ENCODE results near the gene B4GALT6.

Gene B4GALT6

DNA sequence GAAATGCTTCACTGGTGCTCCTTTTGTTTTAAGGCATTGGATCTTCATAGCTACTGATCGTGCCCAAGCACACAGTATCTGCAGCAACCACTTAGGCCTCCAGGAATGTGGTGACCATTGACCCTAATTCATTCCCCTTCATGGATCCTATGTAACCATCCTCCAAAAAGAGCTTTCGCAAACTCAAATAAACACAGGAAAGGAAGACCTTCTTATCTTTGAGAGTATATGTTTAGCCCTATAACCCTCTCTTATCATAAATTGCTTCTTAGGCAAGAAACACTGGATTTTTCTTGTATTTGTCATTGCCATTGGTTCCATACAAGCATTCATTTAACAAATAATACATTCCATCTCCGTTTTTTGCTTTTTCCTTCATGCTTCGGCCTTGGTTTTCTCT is 96.9 kb downstream of the B4GALT6 start:
- TF ChIP-seq, protein P1, sequence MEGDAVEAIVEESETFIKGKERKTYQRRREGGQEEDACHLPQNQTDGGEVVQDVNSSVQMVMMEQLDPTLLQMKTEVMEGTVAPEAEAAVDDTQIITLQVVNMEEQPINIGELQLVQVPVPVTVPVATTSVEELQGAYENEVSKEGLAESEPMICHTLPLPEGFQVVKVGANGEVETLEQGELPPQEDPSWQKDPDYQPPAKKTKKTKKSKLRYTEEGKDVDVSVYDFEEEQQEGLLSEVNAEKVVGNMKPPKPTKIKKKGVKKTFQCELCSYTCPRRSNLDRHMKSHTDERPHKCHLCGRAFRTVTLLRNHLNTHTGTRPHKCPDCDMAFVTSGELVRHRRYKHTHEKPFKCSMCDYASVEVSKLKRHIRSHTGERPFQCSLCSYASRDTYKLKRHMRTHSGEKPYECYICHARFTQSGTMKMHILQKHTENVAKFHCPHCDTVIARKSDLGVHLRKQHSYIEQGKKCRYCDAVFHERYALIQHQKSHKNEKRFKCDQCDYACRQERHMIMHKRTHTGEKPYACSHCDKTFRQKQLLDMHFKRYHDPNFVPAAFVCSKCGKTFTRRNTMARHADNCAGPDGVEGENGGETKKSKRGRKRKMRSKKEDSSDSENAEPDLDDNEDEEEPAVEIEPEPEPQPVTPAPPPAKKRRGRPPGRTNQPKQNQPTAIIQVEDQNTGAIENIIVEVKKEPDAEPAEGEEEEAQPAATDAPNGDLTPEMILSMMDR (IDR thresholded peaks at IDR 0.05; ENCODE audit: borderline replicate concordance, insufficient read depth, low read depth, low read length): no peak

DNA sequence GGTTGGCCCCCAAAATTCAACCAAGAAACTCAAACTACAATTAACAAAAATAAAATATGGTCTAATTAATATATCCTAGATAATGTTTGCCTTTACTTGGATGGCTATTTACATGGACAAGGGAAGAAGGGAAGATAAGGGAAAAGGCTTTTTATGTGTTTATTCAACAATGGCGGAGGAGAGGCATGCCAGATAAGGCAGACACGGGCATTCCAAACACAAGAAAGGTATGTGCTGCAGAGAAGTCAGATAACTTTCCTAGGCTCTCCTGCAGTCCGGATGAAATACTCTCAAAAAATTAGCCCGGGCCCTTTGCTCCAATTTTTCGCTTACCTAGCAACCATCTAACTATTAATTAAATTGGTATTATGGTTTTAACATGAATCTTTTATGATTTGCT is 97.8 kb downstream of the B4GALT6 start:
- TF ChIP-seq, protein P1 (IDR thresholded peaks at IDR 0.05; ENCODE audit: borderline replicate concordance, insufficient read depth, low read depth, low read length): no peak
- H3K4me3 ChIP-seq (ENCODE audit: low read depth, low read length): no peak overlapping the region

More for the DNA sequence above, 96.9 kb downstream of the B4GALT6 start:
- H3K4me3 ChIP-seq (ENCODE audit: low read depth, low read length): no peak overlapping the region

DNA sequence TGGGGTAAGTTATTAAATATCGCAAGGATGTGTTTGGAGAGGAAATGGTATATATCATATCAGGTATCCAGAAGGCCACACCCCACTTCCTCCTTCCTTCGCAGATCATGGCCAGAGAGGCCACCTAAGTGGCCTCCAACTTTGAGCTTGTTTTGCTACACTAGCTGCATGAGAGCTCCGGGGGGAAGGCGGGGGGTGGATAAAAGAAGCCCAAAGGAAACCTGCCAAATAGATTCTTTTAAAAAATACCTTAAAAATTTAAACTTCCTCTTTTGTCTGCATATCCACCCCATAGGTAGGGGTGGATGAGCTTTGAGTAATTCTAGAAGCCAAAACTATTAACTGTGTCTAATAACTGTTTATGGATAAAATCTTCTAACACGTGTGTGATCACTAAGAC is 98.4 kb downstream of the B4GALT6 start:
- TF ChIP-seq, protein P1 (IDR thresholded peaks at IDR 0.05; ENCODE audit: borderline replicate concordance, insufficient read depth, low read depth, low read length): no peak
- H3K4me3 ChIP-seq (ENCODE audit: low read depth, low read length): no peak overlapping the region

DNA sequence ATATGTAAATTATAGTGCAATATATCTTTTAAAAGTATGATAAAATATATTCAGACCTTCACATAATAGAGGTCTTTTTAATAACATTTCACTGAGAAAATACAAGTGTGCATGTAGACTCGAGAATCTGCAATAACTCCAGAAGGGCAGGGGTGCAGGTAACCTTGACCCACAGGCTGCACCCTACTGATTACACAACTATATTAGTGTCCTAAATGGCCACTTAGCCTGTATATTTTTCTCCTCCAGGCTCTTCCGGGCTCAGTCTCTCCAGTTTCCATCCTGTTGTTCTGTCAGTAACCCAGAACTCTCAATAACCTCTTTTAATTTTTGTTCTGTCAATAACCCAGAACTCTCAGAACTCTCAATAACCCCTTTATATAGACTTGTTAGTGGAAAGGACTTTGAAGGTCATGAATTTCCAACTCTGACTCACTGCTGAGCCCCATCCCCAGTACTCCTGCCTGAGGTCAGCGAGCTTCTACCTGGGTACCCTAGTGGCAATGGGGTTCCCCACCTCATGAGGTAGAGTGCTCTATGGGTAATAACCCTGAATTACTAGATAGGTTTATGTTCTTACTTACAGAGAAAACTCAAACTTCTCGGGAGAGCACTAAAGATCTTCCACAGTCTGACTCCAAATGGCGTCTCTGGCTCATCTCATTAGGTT is 101.1 kb downstream of the B4GALT6 start:
- TF ChIP-seq, protein P1 (IDR thresholded peaks at IDR 0.05; ENCODE audit: borderline replicate concordance, insufficient read depth, low read depth, low read length): no peak

DNA sequence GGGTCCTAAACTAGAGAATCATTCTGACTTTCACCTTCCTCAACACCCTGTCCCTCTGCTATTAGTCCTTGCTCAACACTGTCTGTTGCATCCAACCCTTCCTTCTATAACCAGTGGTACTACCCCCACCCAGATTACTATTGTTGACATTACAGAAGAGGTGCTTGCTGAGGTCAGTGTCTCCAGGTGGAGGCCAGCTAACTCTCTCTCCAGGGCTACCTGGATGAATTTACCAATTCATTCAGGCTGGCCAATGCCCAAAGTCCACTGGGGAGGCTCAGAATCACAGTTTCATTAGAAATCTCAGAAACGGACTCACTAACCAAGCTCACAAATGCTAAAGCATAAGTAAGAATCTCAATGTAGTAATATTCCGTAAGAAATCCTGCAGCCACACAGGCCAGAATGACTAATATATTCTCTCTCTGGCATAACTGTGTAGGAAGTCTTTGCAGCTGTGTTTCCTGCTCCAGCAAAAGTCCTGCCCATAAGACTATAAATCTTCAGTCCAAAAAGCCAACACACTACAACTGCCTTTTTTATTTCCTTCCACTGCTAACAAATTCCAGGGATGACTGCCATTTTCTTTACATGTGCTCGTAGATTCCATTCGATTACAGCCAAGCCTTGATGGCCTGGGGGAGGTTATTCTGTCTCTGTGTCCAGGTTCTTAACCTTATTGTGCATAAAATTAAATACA is 102.7 kb downstream of the B4GALT6 start:
- H3K4me3 ChIP-seq (ENCODE audit: low read depth, low read length): no peak overlapping the region
- TF ChIP-seq, protein P1 (IDR thresholded peaks at IDR 0.05; ENCODE audit: borderline replicate concordance, insufficient read depth, low read depth, low read length): no peak

More for the DNA sequence above, 101.1 kb downstream of the B4GALT6 start:
- no peak overlapping the region for H3K4me3 ChIP-seq (ENCODE audit: low read depth, low read length)

DNA sequence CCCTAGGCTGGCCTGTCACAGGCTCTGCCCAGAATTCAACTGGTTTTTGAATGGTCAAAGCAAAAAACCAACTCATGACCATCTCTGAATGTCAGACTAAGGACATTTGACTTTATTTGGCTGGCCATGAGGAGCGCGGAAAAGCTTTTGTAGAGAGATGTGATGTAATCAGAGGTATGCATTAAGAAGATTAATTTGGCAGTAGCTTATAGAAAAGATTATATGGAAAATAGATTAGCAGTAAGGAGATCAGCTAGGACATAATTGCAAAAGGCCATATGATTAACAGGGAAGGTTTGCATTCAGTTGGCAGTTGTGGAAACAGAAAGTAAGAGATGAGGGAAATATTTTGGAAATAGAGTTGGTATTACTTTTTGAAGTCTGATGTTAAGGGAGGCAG is 105.0 kb downstream of the B4GALT6 start:
- TF ChIP-seq, protein P1 (IDR thresholded peaks at IDR 0.05; ENCODE audit: borderline replicate concordance, insufficient read depth, low read depth, low read length): no peak
- H3K4me3 ChIP-seq (ENCODE audit: low read depth, low read length): no peak overlapping the region

DNA sequence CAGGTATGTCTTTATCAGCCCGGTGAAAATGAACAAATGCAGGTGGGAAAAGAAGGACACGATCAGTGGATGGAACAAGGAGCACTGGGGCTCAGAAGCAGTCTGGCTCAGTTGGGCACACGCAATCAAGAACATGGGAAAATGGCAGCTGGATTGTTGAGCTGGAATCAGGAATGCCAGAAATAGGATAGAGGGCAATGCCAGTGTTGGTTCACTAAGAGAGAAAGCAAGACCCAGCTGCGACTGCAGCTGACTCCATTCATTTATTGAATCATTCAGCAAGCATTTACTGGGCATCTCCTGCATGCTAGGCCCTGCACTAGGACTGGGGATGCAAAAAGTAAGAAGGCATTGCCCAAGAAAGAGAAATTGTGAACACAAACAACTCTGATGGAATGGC is 106.3 kb downstream of the B4GALT6 start:
- H3K4me3 ChIP-seq (ENCODE audit: low read depth, low read length): no peak overlapping the region
- TF ChIP-seq, protein P1 (IDR thresholded peaks at IDR 0.05; ENCODE audit: borderline replicate concordance, insufficient read depth, low read depth, low read length): no peak
